SK-N-MC (cell line): ENCODE data around the gene NCEH1.
A peak's percentile ranks its signal among the peaks of the same experiment; 100 is the strongest.
"Not testable (repeated sequence)": the region's sequence is repeated elsewhere in the genome, so short reads cannot be mapped to it uniquely, and the experiment has no call there.

Experiments
- DNase-seq: peaks from one replicate; pipeline ENCODE4 v3.0.0-alpha.2; 2011; ENCODE audit warnings: low read depth, low spot score
- H3K27ac ChIP-seq: fragments of 200-600 bp; sonication (generic); 2 replicates; pipeline ENCODE4 v1.5.1; 2016; ENCODE audit warnings: mixed run types
- H3K36me3 ChIP-seq: fragments of 200-600 bp; sonication (generic); 2 replicates; pipeline ENCODE4 v1.6.1; 2017; ENCODE audit warnings: antibody characterized with exemption, low read length, mixed read lengths; ENCODE audit not compliant: insufficient read depth
- H3K4me3 ChIP-seq: fragments of 200-600 bp; sonication (generic); 2 replicates; pipeline ENCODE4 v1.5.1; 2016
- H3K9ac ChIP-seq: fragments of 200-600 bp; sonication (generic); 2 replicates; pipeline ENCODE4 v1.8.0; 2017; ENCODE audit warnings: mixed run types, mixed read lengths; ENCODE audit not compliant: insufficient read length
- H3K9me3 ChIP-seq: fragments of 200-600 bp; sonication (generic); 2 replicates; pipeline ENCODE4 v1.6.1; 2017; ENCODE audit warnings: low read depth, mild to moderate bottlenecking, antibody characterized with exemption, low read length, moderate library complexity, mixed read lengths
- EZH2 ChIP-seq: fragments of 200-600 bp; sonication (generic); IDR thresholded peaks from one replicate; pipeline ENCODE4 v1.6.1; 2017; ENCODE audit warnings: antibody characterized with exemption
- FOXP2 ChIP-seq: optimal IDR thresholded peaks from 2 replicates; pipeline ENCODE3; 2011; ENCODE audit warnings: mild to moderate bottlenecking, moderate library complexity; ENCODE audit not compliant: insufficient read depth; ENCODE audit errors: extremely low read length, control extremely low read depth
- POLR2AphosphoS5 ChIP-seq: IDR thresholded peaks from 2 replicates; pipeline ENCODE4 v1.6.1; 2012; ENCODE audit warnings: mild to moderate bottlenecking, low read depth, low read length, borderline replicate concordance

Gene NCEH1

GRCh38 chr3:172673210-172673679 lies 37.6 kb downstream of the NCEH1 start:
- TF ChIP-seq FOXP2 (no peak), EZH2 (no peak), POLR2AphosphoS5 (no peak)
- Histone ChIP-seq H3K9ac (no peak overlapping the region), H3K36me3 (no peaks in the 10 kb centered on the region), H3K27ac (peak overlapping the region; percentile 9; the same call in 1 of the 2 replicates), H3K4me3 (no peak overlapping the region), H3K9me3 (no peaks in the 10 kb centered on the region)
- DNase-seq, result peak; percentile 42

GRCh38 chr3:172669021-172669420 lies 41.8 kb downstream of the NCEH1 start:
- H3K36me3 ChIP-seq, result no peaks in the 10 kb centered on the region
- no peak overlapping the region for H3K9ac ChIP-seq
- TF ChIP-seq FOXP2 (no peak), EZH2 (no peak), POLR2AphosphoS5 (no peak)
- no peak overlapping the region for H3K27ac ChIP-seq
- no peaks in the 10 kb centered on the region for H3K9me3 ChIP-seq
- H3K4me3 ChIP-seq, result no peak overlapping the region
- DNase-seq, result no peak

- no peaks in the 10 kb centered on the region for H3K36me3 ChIP-seq
- no peak overlapping the region for H3K9ac ChIP-seq
- no peak overlapping the region for H3K27ac ChIP-seq
- no peak overlapping the region for H3K4me3 ChIP-seq
- no peaks in the 10 kb centered on the region for H3K9me3 ChIP-seq
- no peak for TF ChIP-seq FOXP2
- TF ChIP-seq EZH2, result no peak
- no peak for TF ChIP-seq POLR2AphosphoS5
- DNase-seq, result peak; percentile 70
These were observed 43.8 kb downstream of the NCEH1 start for GRCh38 chr3:172666873-172667694.

DNA sequence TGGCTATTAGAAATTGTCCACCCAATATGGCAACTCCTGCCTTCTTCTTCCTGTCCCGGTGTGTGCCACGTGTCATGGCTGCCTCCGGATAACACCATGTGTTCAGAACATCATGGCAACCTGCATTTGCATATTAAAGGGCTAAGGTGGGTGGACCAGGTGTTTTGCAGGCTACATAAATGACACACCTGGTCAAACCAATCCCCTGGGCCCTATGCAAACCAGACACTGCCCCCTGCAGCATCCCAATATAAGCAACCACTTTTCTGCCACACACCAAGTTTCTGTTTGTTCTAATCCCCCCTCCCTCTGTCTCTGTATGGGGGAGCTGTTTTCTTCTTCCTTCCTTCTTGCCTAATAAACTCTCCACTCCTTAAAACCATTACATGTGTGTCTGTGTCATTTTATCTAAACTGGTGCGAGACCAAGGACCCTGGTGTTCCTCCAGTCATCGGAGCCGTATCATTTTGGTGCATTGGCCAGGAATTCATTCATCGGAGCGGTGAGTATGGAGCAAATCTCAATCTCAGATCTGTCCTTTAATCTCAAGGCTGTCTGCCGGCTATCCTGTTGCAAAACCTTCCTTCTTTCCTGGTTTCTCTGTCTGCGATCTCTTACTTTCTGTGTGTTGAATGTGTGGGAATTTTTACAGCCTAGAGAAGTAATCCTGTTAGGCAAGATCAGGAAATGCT lies 44.5 kb downstream of the NCEH1 start:
- Histone ChIP-seq H3K36me3 (no peaks in the 10 kb centered on the region), H3K4me3 (no peak overlapping the region), H3K9ac (no peak overlapping the region), H3K27ac (no peak overlapping the region), H3K9me3 (no peaks in the 10 kb centered on the region)
- TF ChIP-seq EZH2 (no peak), POLR2AphosphoS5 (no peak), FOXP2 (no peak)
- no peak for DNase-seq

- H3K9me3 ChIP-seq, H3K9ac ChIP-seq, H3K27ac ChIP-seq, H3K4me3 ChIP-seq, DNase-seq, H3K36me3 ChIP-seq: not testable (repeated sequence)
These were observed 45.4 kb downstream of the NCEH1 start for GRCh38 chr3:172665510-172665909.

- H3K27ac ChIP-seq, result not testable (repeated sequence)
These were observed 50.4 kb downstream of the NCEH1 start for GRCh38 chr3:172660421-172660820.

GRCh38 chr3:172659246-172660002 lies 51.4 kb downstream of the NCEH1 start:
- Histone ChIP-seq H3K36me3 (no peaks in the 10 kb centered on the region), H3K27ac (no peak overlapping the region)

More at GRCh38 chr3:172660421-172660820, 50.4 kb downstream of the NCEH1 start:
- not testable (repeated sequence) for DNase-seq, H3K9ac ChIP-seq, H3K9me3 ChIP-seq, H3K36me3 ChIP-seq, H3K4me3 ChIP-seq

More at GRCh38 chr3:172659246-172660002, 51.4 kb downstream of the NCEH1 start:
- no peak for DNase-seq
- no peak overlapping the region for H3K9ac ChIP-seq
- no peak overlapping the region for H3K4me3 ChIP-seq
- no peaks in the 10 kb centered on the region for H3K9me3 ChIP-seq
- no peak for TF ChIP-seq POLR2AphosphoS5
- TF ChIP-seq EZH2, result no peak
- no peak for TF ChIP-seq FOXP2
